Transverse colon (tissue), 4 donors: Measurements from ENCODE around the gene PSMB9. TPM values are rescaled to one million over a fixed set of nuclear protein-coding genes. Genes with fewer than 3 reads are reported as not detected.

Source experiments
- DNase-seq: peaks from one replicate; pipeline ENCODE4 v3.0.0-alpha.2; 2019
- H3K27ac ChIP-seq, 4 donors: fragments of 200-600 bp; sonication (generic); 2 replicates each; pipeline ENCODE4 v1.5.1; 2016 to 2018; ENCODE audit warnings: inconsistent platforms in 4 of 4
- H3K27me3 ChIP-seq: fragments of 200-600 bp; sonication (generic); 2 replicates; pipeline ENCODE4 v1.5.1; 2017; ENCODE audit warnings: inconsistent platforms
- H3K36me3 ChIP-seq, 4 donors: fragments of 200-600 bp; sonication (generic); 2 replicates each; pipeline ENCODE4 v1.5.1; 2017 to 2019; ENCODE audit warnings: inconsistent platforms in 4 of 4
- H3K4me1 ChIP-seq, 4 donors: fragments of 200-600 bp; sonication (generic); 2 replicates each; pipeline ENCODE4 v1.5.1; 2017 to 2020; ENCODE audit warnings: inconsistent platforms in 4 of 4
- H3K4me3 ChIP-seq, 4 donors: fragments of 200-600 bp; sonication (generic); 1 replicate in 1 of 4; 2 replicates in 3 of 4; pipeline versions ENCODE4 v1.5.1 to v1.6.1; 2017 to 2019; ENCODE audit warnings: inconsistent platforms in 4 of 4
- H3K9me3 ChIP-seq, 2 donors: fragments of 200-600 bp; sonication (generic); 2 replicates each; pipeline ENCODE4 v1.5.1; 2017 to 2019; ENCODE audit warnings: inconsistent platforms in 2 of 2
- EP300 ChIP-seq: sonication (generic); formaldehyde crosslinking; IDR thresholded peaks from one replicate; pipeline ENCODE4 v1.6.1; 2017; ENCODE audit warnings: antibody characterized with exemption, low read depth
- POLR2A ChIP-seq: fragments of 450-650 bp; IDR thresholded peaks from one replicate; pipeline ENCODE4 v1.6.1; 2016; ENCODE audit warnings: antibody characterized with exemption, mild to moderate bottlenecking, moderate library complexity
- POLR2AphosphoS5 ChIP-seq, 3 donors: sonication (generic); formaldehyde crosslinking; IDR thresholded peaks; one replicate each; pipeline ENCODE4 v1.6.1; 2016; ENCODE audit warnings: antibody characterized with exemption in 3 of 3
- WGBS, 2 donors: methylation state at CpG; one replicate each; pipeline ENCODE4 v1.1.5; 2018; ENCODE audit warnings: low coverage in 1 of 2; 5-methylcytosine and 5-hydroxymethylcytosine counted together
- in situ Hi-C, 4 donors: fragments of 200-750 bp; cut with MboI; loops; one replicate each; pipeline versions ENCODE4 v1.15.0 to v1.15.1; 2017; ENCODE audit warnings: low sequenced_read_pairs in 3 of 4, low pct_ligation_motif_present in 1 of 4, low pct_unique_long_range_greater_than_20kb in 1 of 4
- intact Hi-C: fragments of 100-400 bp; cut with DNase I; formaldehyde crosslinking; loops from one replicate; pipeline ENCODE4 v1.15.1; 2023; ENCODE audit warnings: low total_unique reads
- total RNA-seq, 4 donors: library from RNA; depleted of rRNA; stranded (reverse); fragments of >200 nt; gene quantifications; one replicate each; pipeline ENCODE4 v1.1.0, GENCODE V29; 2016
- TF ChIP-seq, protein P1 (sequence below), 5 experiments: fragments of 200-600 bp in 3 of 5; fragments of 450-650 bp in 2 of 5; sonication (generic) in 3 of 5; IDR thresholded peaks; 1 replicate in 2 of 5; 2 replicates in 3 of 5; pipeline ENCODE4 v1.5.1; 2016 to 2017; ENCODE audit warnings: antibody characterized with exemption in 5 of 5, inconsistent platforms in 3 of 5, mild to moderate bottlenecking in 2 of 5, moderate library complexity in 1 of 5

PSMB9 gene
- total RNA-seq, 4 donors from 2014 or later, result 14.6 to 44.1 (median 32.9) TPM

DNA sequence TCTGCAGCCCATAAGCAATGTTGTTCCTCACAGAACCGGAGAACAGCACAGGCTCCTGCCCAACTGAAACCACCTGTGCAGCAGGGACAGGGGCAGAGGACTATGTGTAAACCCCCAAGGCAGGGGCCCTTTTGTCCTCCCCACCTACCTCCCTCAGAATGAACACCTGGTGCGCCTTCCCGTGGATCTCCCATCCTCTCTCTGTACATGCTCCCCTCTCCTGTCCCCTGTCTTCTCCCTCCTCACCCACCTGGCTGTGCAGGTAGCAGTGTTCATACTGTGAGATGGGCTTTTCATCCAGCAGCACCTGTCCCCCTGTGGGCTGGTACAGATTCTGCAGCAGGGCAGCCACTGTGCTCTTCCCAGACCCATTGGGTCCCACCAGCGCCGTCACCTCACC is 24.0 kb upstream of the PSMB9 start:
- no peak for TF ChIP-seq POLR2AphosphoS5 (IDR thresholded peaks at IDR 0.05)
- no peak for TF ChIP-seq EP300
- TF ChIP-seq, protein P1, sequence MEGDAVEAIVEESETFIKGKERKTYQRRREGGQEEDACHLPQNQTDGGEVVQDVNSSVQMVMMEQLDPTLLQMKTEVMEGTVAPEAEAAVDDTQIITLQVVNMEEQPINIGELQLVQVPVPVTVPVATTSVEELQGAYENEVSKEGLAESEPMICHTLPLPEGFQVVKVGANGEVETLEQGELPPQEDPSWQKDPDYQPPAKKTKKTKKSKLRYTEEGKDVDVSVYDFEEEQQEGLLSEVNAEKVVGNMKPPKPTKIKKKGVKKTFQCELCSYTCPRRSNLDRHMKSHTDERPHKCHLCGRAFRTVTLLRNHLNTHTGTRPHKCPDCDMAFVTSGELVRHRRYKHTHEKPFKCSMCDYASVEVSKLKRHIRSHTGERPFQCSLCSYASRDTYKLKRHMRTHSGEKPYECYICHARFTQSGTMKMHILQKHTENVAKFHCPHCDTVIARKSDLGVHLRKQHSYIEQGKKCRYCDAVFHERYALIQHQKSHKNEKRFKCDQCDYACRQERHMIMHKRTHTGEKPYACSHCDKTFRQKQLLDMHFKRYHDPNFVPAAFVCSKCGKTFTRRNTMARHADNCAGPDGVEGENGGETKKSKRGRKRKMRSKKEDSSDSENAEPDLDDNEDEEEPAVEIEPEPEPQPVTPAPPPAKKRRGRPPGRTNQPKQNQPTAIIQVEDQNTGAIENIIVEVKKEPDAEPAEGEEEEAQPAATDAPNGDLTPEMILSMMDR (IDR thresholded peaks at IDR 0.05), result no peak
- TF ChIP-seq POLR2A, result no peak
- H3K9me3 ChIP-seq, result no peaks in the 10 kb centered on the region
- WGBS, 2 donors, result 98% methylated on average over 5 of the region's 5 CpGs; no CpG with 5 or more reads in 1 of the 2 donors
- no peak overlapping the region for H3K27ac ChIP-seq
- H3K4me3 ChIP-seq, result no peak overlapping the region
- no peaks in the 10 kb centered on the region for H3K27me3 ChIP-seq
- peaks cover 0 to 41% (median 2%) of the 10 kb centered on the region in 4 donors for H3K36me3 ChIP-seq
- intact Hi-C loops (loop anchor here (5.0 kb wide), 1 partner anchor 37 kb away; no protein-coding TSS in a partner anchor), in situ Hi-C loops (loop anchor here in 1 of 4 donors (5.0 kb wide), 1 partner anchor 42 kb away; no protein-coding TSS in a partner anchor)
- H3K4me1 ChIP-seq, result peaks cover 0 to 7% (median 2%) of the 10 kb centered on the region in 4 donors
- DNase-seq, result no peak

DNA sequence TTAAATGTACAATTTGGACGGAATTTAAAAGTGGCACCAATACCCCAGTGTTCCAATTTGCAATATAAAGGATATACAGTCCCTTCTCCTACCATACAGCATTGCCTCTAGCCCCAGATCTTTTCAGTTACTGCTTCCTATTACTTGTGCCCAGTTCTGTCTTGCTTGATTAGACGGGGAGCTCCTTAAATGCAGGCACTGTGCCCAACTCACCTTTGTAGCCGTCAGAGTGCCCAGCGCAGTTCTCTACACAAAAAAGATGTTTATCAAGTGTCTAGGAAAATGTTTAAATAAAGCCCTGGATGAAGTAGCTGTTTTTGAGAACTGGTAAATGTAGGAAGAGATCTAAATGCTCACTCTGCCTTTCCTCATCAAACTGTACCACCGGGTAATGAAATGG is 23.1 kb upstream of the PSMB9 start:
- Histone ChIP-seq H3K9me3 (no peaks in the 10 kb centered on the region), H3K4me3 (no peak overlapping the region), H3K27me3 (no peaks in the 10 kb centered on the region), H3K4me1 (peaks cover 0 to 4% (median 1%) of the 10 kb centered on the region in 4 donors), H3K36me3 (peaks cover 0 to 47% (median 2%) of the 10 kb centered on the region in 4 donors), H3K27ac (no peak overlapping the region)
- TF ChIP-seq EP300 (no peak), POLR2A (no peak), POLR2AphosphoS5 (IDR thresholded peaks at IDR 0.05) (no peak)
- TF ChIP-seq, protein P1 (IDR thresholded peaks at IDR 0.05), result no peak
- in situ Hi-C loops, result loop anchor here in 1 of 4 donors (5.0 kb wide), 1 partner anchor 41 kb away; no protein-coding TSS in a partner anchor
- WGBS, 2 donors, result 80 to 85% methylated on average over 5 of the region's 5 CpGs
- DNase-seq, result no peak
- intact Hi-C loops, result loop anchor here (5.0 kb wide), 1 partner anchor 36 kb away; no protein-coding TSS in a partner anchor

DNA sequence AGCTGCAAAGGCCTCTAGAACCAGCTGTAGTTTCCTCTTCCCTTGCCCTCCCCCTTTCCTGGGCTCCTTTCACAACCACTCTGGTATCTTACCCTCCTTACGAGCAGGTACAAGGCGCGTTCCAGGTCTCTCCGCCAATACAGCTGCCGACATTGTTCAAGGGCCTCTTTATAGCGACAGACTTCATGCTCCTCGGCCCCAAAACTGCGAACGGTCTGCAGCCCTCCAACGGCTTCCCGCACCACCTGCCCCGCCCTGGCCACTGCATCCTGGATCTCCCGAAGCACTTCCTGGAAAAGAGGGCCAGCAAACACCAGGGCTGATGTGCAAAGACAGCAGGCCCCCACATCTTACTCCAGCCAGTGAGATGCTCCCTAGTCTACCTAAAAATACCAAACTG is 21.5 kb upstream of the PSMB9 start:
- H3K27me3 ChIP-seq, result no peaks in the 10 kb centered on the region
- H3K9me3 ChIP-seq, result no peaks in the 10 kb centered on the region
- peaks cover 0 to 47% (median 2%) of the 10 kb centered on the region in 4 donors for H3K36me3 ChIP-seq
- DNase-seq, result no peak
- H3K4me3 ChIP-seq, result no peak overlapping the region
- H3K4me1 ChIP-seq, result peaks cover 0 to 4% (median 3%) of the 10 kb centered on the region in 4 donors
- TF ChIP-seq POLR2AphosphoS5 (IDR thresholded peaks at IDR 0.05) (no peak), EP300 (no peak), POLR2A (no peak)
- TF ChIP-seq, protein P1 (IDR thresholded peaks at IDR 0.05), result no peak
- intact Hi-C loops (loop anchor here (5.0 kb wide), 1 partner anchor 35 kb away; no protein-coding TSS in a partner anchor), in situ Hi-C loops (loop anchor here in 1 of 4 donors (5.0 kb wide), 1 partner anchor 40 kb away; no protein-coding TSS in a partner anchor)
- no peak overlapping the region for H3K27ac ChIP-seq
- WGBS, 2 donors, result 84 to 85% methylated on average over 5 to 13 of the region's 13 CpGs

DNA sequence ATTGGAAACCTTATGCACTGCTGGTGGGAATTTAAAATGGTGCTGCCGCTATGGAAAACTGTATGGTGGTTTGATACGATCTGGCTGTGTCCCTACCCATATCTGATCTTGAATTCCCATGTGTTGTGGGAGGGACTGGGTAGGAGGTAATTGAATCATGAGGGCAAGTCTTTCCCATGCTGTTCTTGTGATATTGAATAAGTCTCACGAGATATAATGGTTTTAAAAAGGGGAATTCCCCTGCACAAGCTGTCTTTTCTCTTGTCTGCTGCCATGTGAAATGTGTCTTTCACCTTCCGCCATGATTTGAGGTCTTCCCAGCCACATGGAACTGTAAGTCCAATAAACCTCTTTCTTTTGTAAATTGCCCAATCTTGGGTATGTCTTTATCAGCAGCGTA is 20.3 kb upstream of the PSMB9 start:
- no peaks in the 10 kb centered on the region for H3K9me3 ChIP-seq
- H3K27ac ChIP-seq, result no peak overlapping the region
- TF ChIP-seq EP300, result no peak
- TF ChIP-seq POLR2AphosphoS5 (IDR thresholded peaks at IDR 0.05), result no peak
- no peak for TF ChIP-seq POLR2A
- TF ChIP-seq, protein P1 (IDR thresholded peaks at IDR 0.05), result no peak
- peaks cover 0 to 47% (median 1%) of the 10 kb centered on the region in 4 donors for H3K36me3 ChIP-seq
- intact Hi-C loops, result loop anchor here (5.0 kb wide), 1 partner anchor 34 kb away; no protein-coding TSS in a partner anchor
- DNase-seq, result no peak
- no peaks in the 10 kb centered on the region for H3K27me3 ChIP-seq
- no peak overlapping the region for H3K4me3 ChIP-seq
- 83 to 96% methylated on average over 5 of the region's 5 CpGs for WGBS, 2 donors
- in situ Hi-C loops, result loop anchor here in 1 of 4 donors (5.0 kb wide), 1 partner anchor 39 kb away; no protein-coding TSS in a partner anchor
- peaks cover 3 to 9% (median 7%) of the 10 kb centered on the region in 4 donors for H3K4me1 ChIP-seq
